Astrocyte (in vitro differentiated cells and primary cell): ENCODE results near the gene PSEN1. TPM values are rescaled to one million over a fixed set of nuclear protein-coding genes. Genes with fewer than 3 reads are reported as not detected.

Source experiments
- DNase-seq: peaks from one replicate; pipeline ENCODE4 v3.0.0-alpha.2; 2010; ENCODE audit warnings: low read depth
- FAIRE-seq: peaks from 2 replicates; lab custom pipeline; 2011; peaks lifted over from hg19 to GRCh38; lab: Jason Lieb, UNC
- H2AFZ ChIP-seq: 2 replicates; pipeline ENCODE4 v1.6.0; 2012; ENCODE audit warnings: low read depth, low read length, inconsistent platforms
- H3K27ac ChIP-seq: 2 replicates; pipeline ENCODE4 v1.5.1; 2011; ENCODE audit warnings: low read depth, low read length, inconsistent platforms
- H3K27me3 ChIP-seq: 2 replicates; pipeline ENCODE4 v1.6.0; 2011; ENCODE audit warnings: low read length, inconsistent platforms; ENCODE audit not compliant: insufficient read depth
- H3K36me3 ChIP-seq: 2 replicates; pipeline ENCODE4 v1.5.1; 2011; ENCODE audit warnings: low read length, inconsistent platforms; ENCODE audit not compliant: insufficient read depth
- H3K4me1 ChIP-seq: 2 replicates; pipeline ENCODE4 v1.5.1; 2011; ENCODE audit warnings: low read length, inconsistent platforms; ENCODE audit not compliant: insufficient read depth
- H3K4me2 ChIP-seq: 2 replicates; pipeline ENCODE4 v1.6.0; 2012; ENCODE audit warnings: low read length, inconsistent platforms
- H3K4me3 ChIP-seq: 2 replicates; pipeline ENCODE4 v1.5.1; 2011; ENCODE audit warnings: low read depth, mild to moderate bottlenecking, low read length, inconsistent platforms; ENCODE audit not compliant: insufficient read depth
- H3K79me2 ChIP-seq: 2 replicates; pipeline ENCODE4 v1.6.0; 2012; ENCODE audit warnings: mild to moderate bottlenecking, low read length, inconsistent platforms; ENCODE audit not compliant: insufficient read depth
- H3K9ac ChIP-seq: 2 replicates; pipeline ENCODE4 v1.6.0; 2012; ENCODE audit warnings: mild to moderate bottlenecking, low read length, inconsistent platforms
- H3K9me3 ChIP-seq: 2 replicates; pipeline ENCODE4 v1.5.1; 2012; ENCODE audit warnings: low read depth, mild to moderate bottlenecking, low read length, inconsistent platforms; ENCODE audit not compliant: insufficient read depth
- H4K20me1 ChIP-seq: 2 replicates; pipeline ENCODE4 v1.6.0; 2012; ENCODE audit warnings: low read length, inconsistent platforms; ENCODE audit not compliant: insufficient read depth
- H3K27ac Mint-ChIP-seq: one replicate; pipeline ENCODE4 v1.8.0; 2021; ENCODE audit warnings: mild to moderate bottlenecking, mixed read lengths; ENCODE audit not compliant: unreplicated experiment
- H3K27me3 Mint-ChIP-seq: one replicate; pipeline ENCODE4 v1.8.0; 2021; ENCODE audit warnings: low read depth, mixed read lengths; ENCODE audit not compliant: unreplicated experiment
- H3K36me3 Mint-ChIP-seq: one replicate; pipeline ENCODE4 v1.8.0; 2021; ENCODE audit warnings: low read depth, mixed read lengths; ENCODE audit not compliant: unreplicated experiment
- H3K4me1 Mint-ChIP-seq: one replicate; pipeline ENCODE4 v1.8.0; 2021; ENCODE audit warnings: low read depth, mixed read lengths; ENCODE audit not compliant: unreplicated experiment
- H3K4me3 Mint-ChIP-seq: one replicate; pipeline ENCODE4 v1.8.0; 2021; ENCODE audit warnings: mild to moderate bottlenecking, moderate library complexity, mixed read lengths; ENCODE audit not compliant: unreplicated experiment
- H3K9me3 Mint-ChIP-seq: one replicate; pipeline ENCODE4 v1.8.0; 2021; ENCODE audit warnings: mild to moderate bottlenecking, mixed read lengths; ENCODE audit not compliant: unreplicated experiment
- EZH2 ChIP-seq: IDR thresholded peaks from 2 replicates; pipeline ENCODE4 v1.6.1; 2012; ENCODE audit warnings: mild to moderate bottlenecking, low read length, inconsistent platforms; ENCODE audit not compliant: insufficient read depth
- total RNA-seq: library from RNA; stranded (reverse); gene quantifications from 2 replicates; pipeline ENCODE4 v1.2.1, GENCODE V29; 2021
- TF ChIP-seq, protein P1 (sequence below): IDR thresholded peaks from 2 replicates; pipeline ENCODE4 v1.5.1; 2011; ENCODE audit warnings: low read depth, mild to moderate bottlenecking, inconsistent platforms, low read length, moderate library complexity; ENCODE audit not compliant: insufficient read depth

Gene PSEN1
- total RNA-seq, 1 donor from 2014 or later: 89.5 TPM

DNA sequence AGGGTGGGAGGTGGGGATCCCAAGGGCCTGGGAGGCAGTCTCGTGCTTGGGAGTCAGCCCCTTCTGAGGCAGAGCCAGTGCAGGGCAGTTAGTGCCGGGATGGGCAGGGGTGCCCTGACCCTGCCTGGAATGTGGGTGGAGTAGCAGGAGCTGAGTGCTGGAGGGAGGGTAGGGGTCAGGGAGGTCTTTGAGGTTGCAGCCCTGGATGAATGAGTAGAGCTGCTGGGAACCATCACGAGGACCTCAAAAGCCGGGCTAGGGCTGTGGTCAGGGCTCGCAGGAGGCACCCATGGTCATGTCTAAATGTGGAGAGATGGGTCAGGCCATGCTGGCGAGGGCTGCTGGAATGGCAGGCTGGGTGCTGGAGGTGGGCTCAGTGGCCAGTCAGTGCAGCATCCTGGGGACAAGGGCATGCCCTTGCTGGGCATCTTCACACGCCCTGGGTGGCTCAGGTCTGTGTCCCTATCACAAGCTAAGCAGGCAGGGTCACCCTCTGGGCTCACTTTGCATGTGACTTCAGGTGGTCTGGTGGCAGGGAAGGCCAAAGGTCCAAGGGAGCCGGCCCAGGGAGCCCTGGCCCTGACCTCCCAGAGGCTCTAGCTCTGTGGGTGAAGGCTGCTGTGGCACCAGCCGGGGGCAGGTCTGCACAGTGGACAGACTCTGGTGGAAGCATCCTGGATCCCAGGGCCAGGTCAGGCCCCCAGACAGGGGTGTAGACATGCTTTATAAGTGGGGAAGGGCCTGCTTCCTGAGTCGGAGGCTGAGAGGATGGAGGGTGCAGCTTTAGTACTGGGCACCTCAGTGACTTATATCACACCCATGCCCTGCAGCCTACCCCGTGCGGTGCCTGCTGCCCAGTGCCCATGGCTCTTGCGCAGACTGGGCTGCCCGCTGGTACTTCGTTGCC, 125.5 kb downstream of the PSEN1 start:
- Histone ChIP-seq H3K27ac (no peak overlapping the region), H4K20me1 (no peaks in the 10 kb centered on the region), H3K4me1 (no peaks in the 10 kb centered on the region), H3K9me3 (no peaks in the 10 kb centered on the region), H3K79me2 (no peaks in the 10 kb centered on the region), H2AFZ (no peak overlapping the region), H3K27me3 (no peaks in the 10 kb centered on the region), H3K9ac (no peak overlapping the region), H3K4me2 (no peak overlapping the region), H3K4me3 (no peak overlapping the region), H3K36me3 (no peaks in the 10 kb centered on the region)
- FAIRE-seq (no peak), DNase-seq (no peak)
- H3K36me3 Mint-ChIP-seq: no peaks in the 10 kb centered on the region
- no peak overlapping the region for H3K27ac Mint-ChIP-seq
- H3K4me1 Mint-ChIP-seq: no peaks in the 10 kb centered on the region
- H3K27me3 Mint-ChIP-seq: peaks cover 6% of the 10 kb centered on the region
- no peak overlapping the region for H3K4me3 Mint-ChIP-seq
- no peak for TF ChIP-seq EZH2
- TF ChIP-seq, protein P1, sequence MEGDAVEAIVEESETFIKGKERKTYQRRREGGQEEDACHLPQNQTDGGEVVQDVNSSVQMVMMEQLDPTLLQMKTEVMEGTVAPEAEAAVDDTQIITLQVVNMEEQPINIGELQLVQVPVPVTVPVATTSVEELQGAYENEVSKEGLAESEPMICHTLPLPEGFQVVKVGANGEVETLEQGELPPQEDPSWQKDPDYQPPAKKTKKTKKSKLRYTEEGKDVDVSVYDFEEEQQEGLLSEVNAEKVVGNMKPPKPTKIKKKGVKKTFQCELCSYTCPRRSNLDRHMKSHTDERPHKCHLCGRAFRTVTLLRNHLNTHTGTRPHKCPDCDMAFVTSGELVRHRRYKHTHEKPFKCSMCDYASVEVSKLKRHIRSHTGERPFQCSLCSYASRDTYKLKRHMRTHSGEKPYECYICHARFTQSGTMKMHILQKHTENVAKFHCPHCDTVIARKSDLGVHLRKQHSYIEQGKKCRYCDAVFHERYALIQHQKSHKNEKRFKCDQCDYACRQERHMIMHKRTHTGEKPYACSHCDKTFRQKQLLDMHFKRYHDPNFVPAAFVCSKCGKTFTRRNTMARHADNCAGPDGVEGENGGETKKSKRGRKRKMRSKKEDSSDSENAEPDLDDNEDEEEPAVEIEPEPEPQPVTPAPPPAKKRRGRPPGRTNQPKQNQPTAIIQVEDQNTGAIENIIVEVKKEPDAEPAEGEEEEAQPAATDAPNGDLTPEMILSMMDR: no peak
- H3K9me3 Mint-ChIP-seq: no peaks in the 10 kb centered on the region

DNA sequence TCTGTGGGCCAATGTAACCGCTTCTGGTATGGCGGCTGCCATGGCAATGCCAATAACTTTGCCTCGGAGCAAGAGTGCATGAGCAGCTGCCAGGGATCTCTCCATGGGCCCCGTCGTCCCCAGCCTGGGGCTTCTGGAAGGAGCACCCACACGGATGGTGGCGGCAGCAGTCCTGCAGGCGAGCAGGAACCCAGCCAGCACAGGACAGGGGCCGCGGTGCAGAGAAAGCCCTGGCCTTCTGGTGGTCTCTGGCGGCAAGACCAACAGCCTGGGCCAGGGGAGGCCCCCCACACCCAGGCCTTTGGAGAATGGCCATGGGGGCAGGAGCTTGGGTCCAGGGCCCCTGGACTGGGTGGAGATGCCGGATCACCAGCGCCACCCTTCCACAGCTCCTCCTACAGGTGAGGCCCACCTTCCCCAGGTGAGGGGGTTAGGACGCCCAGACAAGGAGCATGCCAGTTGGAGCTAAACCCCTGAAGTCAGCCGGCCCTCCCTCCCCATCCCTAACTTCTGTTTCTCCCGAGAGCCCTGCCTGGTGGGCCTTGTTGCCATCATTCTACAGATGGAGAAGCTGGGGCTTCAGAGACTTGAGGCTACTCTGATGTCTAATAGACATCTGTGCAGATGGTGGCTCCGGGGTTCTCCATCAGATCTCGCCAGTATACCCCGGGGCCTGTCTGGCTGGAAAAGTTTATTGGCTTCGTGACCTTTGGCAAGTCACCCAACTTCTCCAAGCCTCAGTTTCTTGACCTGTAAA, 126.3 kb downstream of the PSEN1 start:
- Mint-ChIP-seq H3K27ac (no peak overlapping the region), H3K4me1 (no peaks in the 10 kb centered on the region), H3K4me3 (no peak overlapping the region), H3K36me3 (no peaks in the 10 kb centered on the region), H3K9me3 (no peaks in the 10 kb centered on the region), H3K27me3 (peaks cover 6% of the 10 kb centered on the region)
- H3K4me3 ChIP-seq: no peak overlapping the region
- H3K4me1 ChIP-seq: no peaks in the 10 kb centered on the region
- no peaks in the 10 kb centered on the region for H3K9me3 ChIP-seq
- no peaks in the 10 kb centered on the region for H4K20me1 ChIP-seq
- no peaks in the 10 kb centered on the region for H3K36me3 ChIP-seq
- no peak overlapping the region for H2AFZ ChIP-seq
- no peak overlapping the region for H3K9ac ChIP-seq
- no peak overlapping the region for H3K27ac ChIP-seq
- H3K27me3 ChIP-seq: no peaks in the 10 kb centered on the region
- DNase-seq: no peak
- TF ChIP-seq, protein P1: no peak
- no peak for TF ChIP-seq EZH2
- FAIRE-seq: no peak
- no peak overlapping the region for H3K4me2 ChIP-seq
- H3K79me2 ChIP-seq: no peaks in the 10 kb centered on the region
